WTC11 (cell line): ENCODE results near the gene TRPM2.

ENCODE experiments used
- CREB1 ChIP-seq: sonication (generic); formaldehyde crosslinking; IDR thresholded peaks from 2 replicates; pipeline ENCODE4 v1.8.0; 2023; ENCODE audit warnings: mild to moderate bottlenecking, missing genetic modification reagents
- NR2C2 ChIP-seq: sonication (generic); formaldehyde crosslinking; IDR thresholded peaks from 2 replicates; pipeline ENCODE4 v1.8.0; 2022; ENCODE audit warnings: mild to moderate bottlenecking, missing genetic modification reagents
- TF ChIP-seq, protein P1 (sequence below): sonication (generic); formaldehyde crosslinking; conservative IDR thresholded peaks from 2 replicates; pipeline ENCODE4 v1.8.1; 2022; ENCODE audit warnings: mild to moderate bottlenecking, missing genetic modification reagents
- TF ChIP-seq, protein P2 (sequence below): sonication (generic); formaldehyde crosslinking; conservative IDR thresholded peaks from 2 replicates; pipeline ENCODE4 v1.8.1; 2023; ENCODE audit warnings: mild to moderate bottlenecking, low read depth, missing genetic modification reagents, moderate library complexity
- TF ChIP-seq, protein P3 (sequence below): fragments of 200-600 bp; IDR thresholded peaks from 2 replicates; pipeline ENCODE4 v1.8.0; 2022; ENCODE audit warnings: antibody characterized with exemption
- TF ChIP-seq, protein P4 (sequence below): sonication (generic); formaldehyde crosslinking; IDR thresholded peaks from 2 replicates; pipeline ENCODE4 v1.8.1; 2023; ENCODE audit warnings: mild to moderate bottlenecking, missing genetic modification reagents
- TF ChIP-seq, protein P5 (sequence below): sonication (generic); formaldehyde crosslinking; IDR thresholded peaks from 2 replicates; pipeline ENCODE4 v1.8.0; 2022; ENCODE audit warnings: missing genetic modification reagents

DNA sequence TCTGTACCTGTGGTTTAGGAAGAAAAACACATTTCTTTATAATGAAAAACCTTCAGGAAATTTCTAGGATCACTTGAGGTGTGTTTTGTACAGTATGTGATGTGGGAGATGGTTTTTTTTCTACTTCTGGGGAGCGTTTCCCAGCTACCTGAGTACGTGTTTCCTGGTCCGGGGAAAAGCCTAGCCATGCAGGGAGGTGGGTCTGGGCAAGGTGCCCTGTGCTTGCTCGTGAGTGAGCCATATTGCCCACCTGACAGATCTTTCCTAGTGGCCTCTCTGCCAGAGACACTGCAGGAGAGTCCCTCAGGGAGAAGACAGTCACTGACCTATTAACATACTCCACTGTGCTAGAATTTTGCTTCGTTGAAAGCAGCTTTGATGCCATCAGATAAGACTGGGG lies 41.3 kb downstream of the TRPM2 start:
- TF ChIP-seq, protein P1, sequence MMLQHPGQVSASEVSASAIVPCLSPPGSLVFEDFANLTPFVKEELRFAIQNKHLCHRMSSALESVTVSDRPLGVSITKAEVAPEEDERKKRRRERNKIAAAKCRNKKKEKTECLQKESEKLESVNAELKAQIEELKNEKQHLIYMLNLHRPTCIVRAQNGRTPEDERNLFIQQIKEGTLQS = no peak
- TF ChIP-seq, protein P2, sequence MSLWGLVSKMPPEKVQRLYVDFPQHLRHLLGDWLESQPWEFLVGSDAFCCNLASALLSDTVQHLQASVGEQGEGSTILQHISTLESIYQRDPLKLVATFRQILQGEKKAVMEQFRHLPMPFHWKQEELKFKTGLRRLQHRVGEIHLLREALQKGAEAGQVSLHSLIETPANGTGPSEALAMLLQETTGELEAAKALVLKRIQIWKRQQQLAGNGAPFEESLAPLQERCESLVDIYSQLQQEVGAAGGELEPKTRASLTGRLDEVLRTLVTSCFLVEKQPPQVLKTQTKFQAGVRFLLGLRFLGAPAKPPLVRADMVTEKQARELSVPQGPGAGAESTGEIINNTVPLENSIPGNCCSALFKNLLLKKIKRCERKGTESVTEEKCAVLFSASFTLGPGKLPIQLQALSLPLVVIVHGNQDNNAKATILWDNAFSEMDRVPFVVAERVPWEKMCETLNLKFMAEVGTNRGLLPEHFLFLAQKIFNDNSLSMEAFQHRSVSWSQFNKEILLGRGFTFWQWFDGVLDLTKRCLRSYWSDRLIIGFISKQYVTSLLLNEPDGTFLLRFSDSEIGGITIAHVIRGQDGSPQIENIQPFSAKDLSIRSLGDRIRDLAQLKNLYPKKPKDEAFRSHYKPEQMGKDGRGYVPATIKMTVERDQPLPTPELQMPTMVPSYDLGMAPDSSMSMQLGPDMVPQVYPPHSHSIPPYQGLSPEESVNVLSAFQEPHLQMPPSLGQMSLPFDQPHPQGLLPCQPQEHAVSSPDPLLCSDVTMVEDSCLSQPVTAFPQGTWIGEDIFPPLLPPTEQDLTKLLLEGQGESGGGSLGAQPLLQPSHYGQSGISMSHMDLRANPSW (CRISPR knock-in tag) = no peak
- TF ChIP-seq CREB1 (CRISPR knock-in tag) = no peak
- TF ChIP-seq, protein P3, sequence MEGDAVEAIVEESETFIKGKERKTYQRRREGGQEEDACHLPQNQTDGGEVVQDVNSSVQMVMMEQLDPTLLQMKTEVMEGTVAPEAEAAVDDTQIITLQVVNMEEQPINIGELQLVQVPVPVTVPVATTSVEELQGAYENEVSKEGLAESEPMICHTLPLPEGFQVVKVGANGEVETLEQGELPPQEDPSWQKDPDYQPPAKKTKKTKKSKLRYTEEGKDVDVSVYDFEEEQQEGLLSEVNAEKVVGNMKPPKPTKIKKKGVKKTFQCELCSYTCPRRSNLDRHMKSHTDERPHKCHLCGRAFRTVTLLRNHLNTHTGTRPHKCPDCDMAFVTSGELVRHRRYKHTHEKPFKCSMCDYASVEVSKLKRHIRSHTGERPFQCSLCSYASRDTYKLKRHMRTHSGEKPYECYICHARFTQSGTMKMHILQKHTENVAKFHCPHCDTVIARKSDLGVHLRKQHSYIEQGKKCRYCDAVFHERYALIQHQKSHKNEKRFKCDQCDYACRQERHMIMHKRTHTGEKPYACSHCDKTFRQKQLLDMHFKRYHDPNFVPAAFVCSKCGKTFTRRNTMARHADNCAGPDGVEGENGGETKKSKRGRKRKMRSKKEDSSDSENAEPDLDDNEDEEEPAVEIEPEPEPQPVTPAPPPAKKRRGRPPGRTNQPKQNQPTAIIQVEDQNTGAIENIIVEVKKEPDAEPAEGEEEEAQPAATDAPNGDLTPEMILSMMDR = no peak
- TF ChIP-seq NR2C2 (CRISPR knock-in tag) = no peak
- TF ChIP-seq, protein P4, sequence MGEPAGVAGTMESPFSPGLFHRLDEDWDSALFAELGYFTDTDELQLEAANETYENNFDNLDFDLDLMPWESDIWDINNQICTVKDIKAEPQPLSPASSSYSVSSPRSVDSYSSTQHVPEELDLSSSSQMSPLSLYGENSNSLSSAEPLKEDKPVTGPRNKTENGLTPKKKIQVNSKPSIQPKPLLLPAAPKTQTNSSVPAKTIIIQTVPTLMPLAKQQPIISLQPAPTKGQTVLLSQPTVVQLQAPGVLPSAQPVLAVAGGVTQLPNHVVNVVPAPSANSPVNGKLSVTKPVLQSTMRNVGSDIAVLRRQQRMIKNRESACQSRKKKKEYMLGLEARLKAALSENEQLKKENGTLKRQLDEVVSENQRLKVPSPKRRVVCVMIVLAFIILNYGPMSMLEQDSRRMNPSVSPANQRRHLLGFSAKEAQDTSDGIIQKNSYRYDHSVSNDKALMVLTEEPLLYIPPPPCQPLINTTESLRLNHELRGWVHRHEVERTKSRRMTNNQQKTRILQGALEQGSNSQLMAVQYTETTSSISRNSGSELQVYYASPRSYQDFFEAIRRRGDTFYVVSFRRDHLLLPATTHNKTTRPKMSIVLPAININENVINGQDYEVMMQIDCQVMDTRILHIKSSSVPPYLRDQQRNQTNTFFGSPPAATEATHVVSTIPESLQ = no peak
- TF ChIP-seq, protein P5, sequence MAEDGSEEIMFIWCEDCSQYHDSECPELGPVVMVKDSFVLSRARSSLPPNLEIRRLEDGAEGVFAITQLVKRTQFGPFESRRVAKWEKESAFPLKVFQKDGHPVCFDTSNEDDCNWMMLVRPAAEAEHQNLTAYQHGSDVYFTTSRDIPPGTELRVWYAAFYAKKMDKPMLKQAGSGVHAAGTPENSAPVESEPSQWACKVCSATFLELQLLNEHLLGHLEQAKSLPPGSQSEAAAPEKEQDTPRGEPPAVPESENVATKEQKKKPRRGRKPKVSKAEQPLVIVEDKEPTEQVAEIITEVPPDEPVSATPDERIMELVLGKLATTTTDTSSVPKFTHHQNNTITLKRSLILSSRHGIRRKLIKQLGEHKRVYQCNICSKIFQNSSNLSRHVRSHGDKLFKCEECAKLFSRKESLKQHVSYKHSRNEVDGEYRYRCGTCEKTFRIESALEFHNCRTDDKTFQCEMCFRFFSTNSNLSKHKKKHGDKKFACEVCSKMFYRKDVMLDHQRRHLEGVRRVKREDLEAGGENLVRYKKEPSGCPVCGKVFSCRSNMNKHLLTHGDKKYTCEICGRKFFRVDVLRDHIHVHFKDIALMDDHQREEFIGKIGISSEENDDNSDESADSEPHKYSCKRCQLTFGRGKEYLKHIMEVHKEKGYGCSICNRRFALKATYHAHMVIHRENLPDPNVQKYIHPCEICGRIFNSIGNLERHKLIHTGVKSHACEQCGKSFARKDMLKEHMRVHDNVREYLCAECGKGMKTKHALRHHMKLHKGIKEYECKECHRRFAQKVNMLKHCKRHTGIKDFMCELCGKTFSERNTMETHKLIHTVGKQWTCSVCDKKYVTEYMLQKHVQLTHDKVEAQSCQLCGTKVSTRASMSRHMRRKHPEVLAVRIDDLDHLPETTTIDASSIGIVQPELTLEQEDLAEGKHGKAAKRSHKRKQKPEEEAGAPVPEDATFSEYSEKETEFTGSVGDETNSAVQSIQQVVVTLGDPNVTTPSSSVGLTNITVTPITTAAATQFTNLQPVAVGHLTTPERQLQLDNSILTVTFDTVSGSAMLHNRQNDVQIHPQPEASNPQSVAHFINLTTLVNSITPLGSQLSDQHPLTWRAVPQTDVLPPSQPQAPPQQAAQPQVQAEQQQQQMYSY (CRISPR knock-in tag) = no peak
